WI38 (cell line): Measurements from ENCODE around the gene RBM10.

Experiments used
- H3K4me3 ChIP-seq: 2 replicates; pipeline ENCODE4 v1.5.1; 2011; ENCODE audit warnings: low read depth, mild to moderate bottlenecking, control low read depth, low read length
- TF ChIP-seq, protein P1 (sequence below): IDR thresholded peaks from 2 replicates; pipeline ENCODE4 v1.5.1; 2012; ENCODE audit warnings: low read depth, mild to moderate bottlenecking, control low read depth, low read length

RBM10 gene

GRCh38 chrX:47212381-47213293, 67.6 kb downstream of the RBM10 start:
- H3K4me3 ChIP-seq = no peak overlapping the region
- TF ChIP-seq, protein P1, sequence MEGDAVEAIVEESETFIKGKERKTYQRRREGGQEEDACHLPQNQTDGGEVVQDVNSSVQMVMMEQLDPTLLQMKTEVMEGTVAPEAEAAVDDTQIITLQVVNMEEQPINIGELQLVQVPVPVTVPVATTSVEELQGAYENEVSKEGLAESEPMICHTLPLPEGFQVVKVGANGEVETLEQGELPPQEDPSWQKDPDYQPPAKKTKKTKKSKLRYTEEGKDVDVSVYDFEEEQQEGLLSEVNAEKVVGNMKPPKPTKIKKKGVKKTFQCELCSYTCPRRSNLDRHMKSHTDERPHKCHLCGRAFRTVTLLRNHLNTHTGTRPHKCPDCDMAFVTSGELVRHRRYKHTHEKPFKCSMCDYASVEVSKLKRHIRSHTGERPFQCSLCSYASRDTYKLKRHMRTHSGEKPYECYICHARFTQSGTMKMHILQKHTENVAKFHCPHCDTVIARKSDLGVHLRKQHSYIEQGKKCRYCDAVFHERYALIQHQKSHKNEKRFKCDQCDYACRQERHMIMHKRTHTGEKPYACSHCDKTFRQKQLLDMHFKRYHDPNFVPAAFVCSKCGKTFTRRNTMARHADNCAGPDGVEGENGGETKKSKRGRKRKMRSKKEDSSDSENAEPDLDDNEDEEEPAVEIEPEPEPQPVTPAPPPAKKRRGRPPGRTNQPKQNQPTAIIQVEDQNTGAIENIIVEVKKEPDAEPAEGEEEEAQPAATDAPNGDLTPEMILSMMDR = no peak

DNA sequence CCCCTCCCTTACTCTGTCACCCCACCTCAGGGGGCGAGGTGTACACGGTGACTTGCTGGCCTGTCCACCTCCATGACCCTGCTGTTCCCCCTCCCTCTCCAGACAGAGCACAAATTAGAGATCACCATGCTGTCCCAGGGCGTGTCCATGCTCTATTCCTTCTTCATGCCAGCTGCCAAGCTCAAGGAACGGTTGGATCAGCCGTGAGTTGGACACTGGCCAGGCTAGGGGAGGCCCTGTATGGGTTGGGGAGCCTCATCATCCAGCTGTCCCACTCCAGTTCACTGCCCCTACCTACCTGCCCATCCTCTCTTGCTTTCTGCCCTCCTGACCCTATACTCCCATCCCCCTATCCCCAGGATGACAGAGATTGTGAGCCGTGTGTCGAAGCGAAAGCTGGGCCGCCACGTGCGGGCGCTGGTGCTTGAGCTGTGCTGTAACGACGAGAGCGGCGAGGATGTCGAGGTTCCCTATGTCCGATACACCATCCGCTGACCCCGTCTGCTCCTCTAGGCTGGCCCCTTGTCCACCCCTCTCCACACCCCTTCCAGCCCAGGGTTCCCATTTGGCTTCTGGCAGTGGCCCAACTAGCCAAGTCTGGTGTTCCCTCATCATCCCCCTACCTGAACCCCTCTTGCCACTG, 69.5 kb downstream of the RBM10 start:
- no peak overlapping the region for H3K4me3 ChIP-seq

GRCh38 chrX:47215291-47215900, 70.4 kb downstream of the RBM10 start:
- TF ChIP-seq, protein P1 = no peak
- no peak overlapping the region for H3K4me3 ChIP-seq

More for the DNA sequence above, 69.5 kb downstream of the RBM10 start:
- TF ChIP-seq, protein P1 = no peak

- TF ChIP-seq, protein P1 = no peak
- H3K4me3 ChIP-seq = no peak overlapping the region
Observed at GRCh38 chrX:47216393-47216925, 71.4 kb downstream of the RBM10 start.

DNA sequence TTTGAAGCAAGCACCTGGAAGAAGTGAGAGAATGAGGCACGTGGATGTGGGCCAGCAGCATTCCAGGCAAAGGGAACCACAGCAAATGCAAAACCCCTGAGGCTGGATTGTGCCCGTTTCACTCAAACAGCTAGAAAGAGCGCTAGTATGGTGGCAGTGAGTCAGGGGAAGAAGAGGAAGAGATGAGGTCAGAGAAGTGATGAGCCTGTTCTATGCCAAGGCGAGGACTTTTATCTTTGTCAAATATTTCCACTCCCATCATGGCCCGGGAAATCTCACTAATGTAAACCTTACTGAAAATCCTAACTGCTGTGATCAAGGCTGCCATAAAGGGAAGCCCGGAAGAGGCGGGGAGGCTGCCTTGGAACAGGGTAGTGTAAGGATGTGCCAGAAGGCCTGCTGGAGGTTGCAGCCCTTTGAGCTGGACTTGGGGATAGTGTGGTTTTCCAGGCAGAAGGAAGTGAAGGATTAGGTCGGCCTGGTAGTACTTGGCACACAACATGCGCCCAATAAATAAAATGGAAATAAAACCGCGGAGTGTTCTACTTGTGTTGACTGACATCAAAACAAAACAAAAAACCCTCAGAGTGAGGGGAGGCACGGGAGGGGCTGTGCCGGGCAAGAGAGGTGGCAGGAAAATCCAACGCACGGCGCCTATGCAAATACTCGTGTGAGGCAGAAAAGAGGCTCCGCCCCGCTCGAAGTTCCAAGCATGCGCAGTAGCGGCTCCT, 72.3 kb downstream of the RBM10 start:
- TF ChIP-seq, protein P1 = no peak
- H3K4me3 ChIP-seq = peak overlapping the region; percentile 38

DNA sequence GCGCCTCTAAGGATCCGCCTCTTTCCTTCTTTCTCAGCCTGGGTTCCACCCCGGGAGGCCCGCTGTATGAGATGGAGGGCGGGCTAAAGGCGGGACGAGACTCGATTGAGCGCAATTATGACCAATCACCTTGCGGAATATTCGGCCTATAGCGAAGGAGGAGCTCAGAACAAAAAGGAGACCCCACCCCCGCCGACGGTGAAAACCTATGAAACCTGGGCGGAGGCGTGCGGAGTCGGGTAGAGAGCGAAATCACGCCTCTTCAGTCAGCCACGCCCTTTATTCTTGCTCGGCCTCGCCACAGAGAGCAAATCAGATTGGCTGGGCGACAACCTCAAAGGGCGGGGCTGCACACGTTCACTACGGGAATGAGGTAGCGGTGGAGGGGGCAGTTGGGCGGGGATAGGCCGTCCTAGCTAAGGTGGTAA, 72.8 kb downstream of the RBM10 start:
- TF ChIP-seq, protein P1 = no peak

More for the DNA sequence above, 72.8 kb downstream of the RBM10 start:
- peak overlapping the region; percentile 77 for H3K4me3 ChIP-seq
